Adrenal gland (tissue), 12 donors: Measurements from ENCODE around the gene PTCRA. TPM values are rescaled to one million over a fixed set of nuclear protein-coding genes. Genes with fewer than 3 reads are reported as not detected.

Experiments
- polyA plus RNA-seq, 3 donors: library from polyadenylated mRNA; stranded (reverse); fragments of 200-250 nt in 2 of 3; fragments of 350-450 nt in 1 of 3; fragmentation: Illumina TruSeq in 1 of 3; extraction: RNeasy Lipid Tissue Mini Kit (QIAGEN cat#74804) in 1 of 3; gene quantifications; one replicate each; pipeline ENCODE4 v1.2.3, GENCODE V29; 2013 to 2014
- total RNA-seq, 9 donors: library from RNA; depleted of rRNA in 4 of 9; stranded (reverse); fragments of >200 nt in 4 of 9; fragments of 120-200 nt in 1 of 9; fragmentation: NEBNext Ultra II Directional in 1 of 9; extraction: Animal tissue kit (Norgen Biotek cat#: 25700) in 1 of 9; gene quantifications; one replicate each; pipeline versions ENCODE4 v1.1.0 to v1.2.4, GENCODE V29; 2013 to 2023
- donor health status: healthy with polysubstance abuse.
- donor health status: Bipolar disorder and iron deficiency.
- donor health status: DM: yes; HTN: yes; CAD: no.
- donor health status: DM: no; HTN: no; CAD: no.
- donor health status: DM: no; HTN: no; CAD: no.
- donor health status: DM: yes; HTN: yes; CAD: no.

PTCRA gene
- total and polyA plus RNA-seq, 12 donors = 0.22 to 0.34 TPM; not detected in 10

Other genes starting within 250 kb of the PTCRA start
- gene PRPH2, start 193.5 kb upstream of the PTCRA start, total RNA-seq = 1 to 10 TPM in 5 of 9 donors, under 1 TPM in 3, not detected in 1; 0.48 to 2.7 (median 1.4) TPM
- gene PRPH2, start 193.5 kb upstream of the PTCRA start, polyA plus RNA-seq = under 1 TPM; 0.47 to 0.97 (median 0.84) TPM
- gene TBCC, start 169.9 kb upstream of the PTCRA start, total RNA-seq = 10 to 100 TPM; 19.5 to 44.8 (median 31.1) TPM
- 10 to 100 TPM; 15.7 to 33.1 (median 29.9) TPM for gene TBCC, start 169.9 kb upstream of the PTCRA start, polyA plus RNA-seq
- 10 to 100 TPM in 4 of 9 donors, 1 to 10 TPM in 5; 5.9 to 16.1 (median 9.6) TPM for gene BICRAL, start 134.0 kb upstream of the PTCRA start, total RNA-seq
- gene BICRAL, start 134.0 kb upstream of the PTCRA start, polyA plus RNA-seq = 1 to 10 TPM; 2.8 to 8.7 (median 4.1) TPM
- 100 to 1,000 TPM in 3 of 9 donors, 10 to 100 TPM in 6; 90.2 to 130 (median 94.9) TPM for gene RPL7L1, start 36.4 kb upstream of the PTCRA start, total RNA-seq
- gene RPL7L1, start 36.4 kb upstream of the PTCRA start, polyA plus RNA-seq = 100 to 1,000 TPM in 1 of 3 donors, 10 to 100 TPM in 2; 33.3 to 106 (median 47.2) TPM
- 10 to 100 TPM; 21.1 to 59.7 (median 38.5) TPM for gene CNPY3, start 13.4 kb downstream of the PTCRA start, total RNA-seq
- 10 to 100 TPM; 22.4 to 53.5 (median 48.2) TPM for gene CNPY3, start 13.4 kb downstream of the PTCRA start, polyA plus RNA-seq
- under 1 TPM in 5 of 9 donors, not detected in 4; 0.28 to 0.65 (median 0.52) TPM for gene GNMT, start 44.7 kb downstream of the PTCRA start, total RNA-seq
- gene GNMT, start 44.7 kb downstream of the PTCRA start, polyA plus RNA-seq = 1 to 10 TPM in 2 of 3 donors, under 1 TPM in 1; 0.29 to 4.4 (median 1.1) TPM
- gene PEX6, start 63.1 kb downstream of the PTCRA start, total RNA-seq = 10 to 100 TPM; 21.0 to 63.9 (median 34.3) TPM
- gene PEX6, start 63.1 kb downstream of the PTCRA start, polyA plus RNA-seq = 10 to 100 TPM in 2 of 3 donors, 1 to 10 TPM in 1; 7.4 to 41.7 (median 22.7) TPM
- 10 to 100 TPM; 24.2 to 97.8 (median 32.5) TPM for gene PPP2R5D, start 68.5 kb downstream of the PTCRA start, total RNA-seq
- gene PPP2R5D, start 68.5 kb downstream of the PTCRA start, polyA plus RNA-seq = 10 to 100 TPM; 29.7 to 38.9 (median 37.9) TPM
- 100 to 1,000 TPM in 2 of 9 donors, 10 to 100 TPM in 7; 54.6 to 109 (median 69.8) TPM for gene MEA1, start 97.9 kb downstream of the PTCRA start, total RNA-seq
- 100 to 1,000 TPM in 2 of 3 donors, 10 to 100 TPM in 1; 81.1 to 142 (median 135) TPM for gene MEA1, start 97.9 kb downstream of the PTCRA start, polyA plus RNA-seq
- 100 to 1,000 TPM in 7 of 9 donors, 10 to 100 TPM in 2; 72.3 to 139 (median 107) TPM for gene KLHDC3, start 98.2 kb downstream of the PTCRA start, total RNA-seq
- 100 to 1,000 TPM in 2 of 3 donors, 10 to 100 TPM in 1; 51.2 to 144 (median 112) TPM for gene KLHDC3, start 98.2 kb downstream of the PTCRA start, polyA plus RNA-seq
- gene RRP36, start 105.6 kb downstream of the PTCRA start, total RNA-seq = 100 to 1,000 TPM in 1 of 9 donors, 10 to 100 TPM in 8; 37.9 to 109 (median 53.7) TPM
- 10 to 100 TPM; 29.6 to 98.2 (median 32.1) TPM for gene RRP36, start 105.6 kb downstream of the PTCRA start, polyA plus RNA-seq
- gene CUL7, start 137.8 kb downstream of the PTCRA start, total RNA-seq = 10 to 100 TPM; 17.9 to 52.5 (median 35.5) TPM
- 10 to 100 TPM; 12.0 to 30.6 (median 19.3) TPM for gene CUL7, start 137.8 kb downstream of the PTCRA start, polyA plus RNA-seq
- 100 to 1,000 TPM in 1 of 9 donors, 10 to 100 TPM in 8; 16.7 to 118 (median 74.6) TPM for gene MRPL2, start 143.4 kb downstream of the PTCRA start, total RNA-seq
- gene MRPL2, start 143.4 kb downstream of the PTCRA start, polyA plus RNA-seq = 100 to 1,000 TPM in 2 of 3 donors, 10 to 100 TPM in 1; 65.9 to 143 (median 124) TPM
- 10 to 100 TPM; 16.1 to 51.9 (median 33.3) TPM for gene KLC4, start 143.6 kb downstream of the PTCRA start, total RNA-seq
- gene KLC4, start 143.6 kb downstream of the PTCRA start, polyA plus RNA-seq = 10 to 100 TPM; 14.2 to 84.9 (median 47.1) TPM
- 10 to 100 TPM in 4 of 9 donors, 1 to 10 TPM in 5; 2.8 to 16.7 (median 8.4) TPM for gene PTK7, start 160.3 kb downstream of the PTCRA start, total RNA-seq
- 10 to 100 TPM in 1 of 3 donors, 1 to 10 TPM in 2; 2.8 to 14.2 (median 8.1) TPM for gene PTK7, start 160.3 kb downstream of the PTCRA start, polyA plus RNA-seq